Astrocyte of the cerebellum (primary cell): Measurements from ENCODE around the gene SLC17A7.

Source experiments
- DNase-seq: peaks from one replicate; pipeline ENCODE4 v3.0.0-alpha.2; 2011; ENCODE audit warnings: low read depth
- H3K4me3 ChIP-seq: 2 replicates; pipeline ENCODE4 v1.5.1; 2011; ENCODE audit warnings: mild to moderate bottlenecking, low read depth, low read length, moderate library complexity
- CTCF ChIP-seq: IDR thresholded peaks from 2 replicates; pipeline ENCODE4 v1.5.1; 2012; ENCODE audit warnings: low read length, low read depth, moderate library complexity, mild to moderate bottlenecking; ENCODE audit errors: missing control alignments
- in situ Hi-C: cut with HindIII; loops from 2 replicates; pipeline ENCODE4 v1.10.0; 2017; ENCODE audit warnings: low sequenced_read_pairs

The SLC17A7 gene

GRCh38 chr19:49441210-49441959 lies at the start of gene SLC17A7:
SLC17A7 (minus strand) TSS chr19:49441527; CDS start chr19:49441379, 148 bp downstream.
- no peak within 1 kb of the TSS for H3K4me3 ChIP-seq
- in situ Hi-C loops, result no loop called here
- no peak for DNase-seq

GRCh38 chr19:49490287-49491029 lies 49.1 kb upstream of the SLC17A7 start:
- H3K4me3 ChIP-seq, result peak overlapping the region; percentile 97
- in situ Hi-C loops, result no loop called here
- no peak for TF ChIP-seq CTCF
- DNase-seq, result no peak

More at GRCh38 chr19:49441210-49441959, at the start of gene SLC17A7:
- TF ChIP-seq CTCF, result no peak

GRCh38 chr19:49489601-49490167 lies 48.4 kb upstream of the SLC17A7 start:
- no peak for DNase-seq
- in situ Hi-C loops, result no loop called here
- TF ChIP-seq CTCF, result no peak
- H3K4me3 ChIP-seq, result peak overlapping the region; percentile 97

GRCh38 chr19:49488863-49489537 lies 47.7 kb upstream of the SLC17A7 start:
- DNase-seq, result no peak
- in situ Hi-C loops, result no loop called here
- no peak for TF ChIP-seq CTCF
- H3K4me3 ChIP-seq, result peak overlapping the region; percentile 97

DNA sequence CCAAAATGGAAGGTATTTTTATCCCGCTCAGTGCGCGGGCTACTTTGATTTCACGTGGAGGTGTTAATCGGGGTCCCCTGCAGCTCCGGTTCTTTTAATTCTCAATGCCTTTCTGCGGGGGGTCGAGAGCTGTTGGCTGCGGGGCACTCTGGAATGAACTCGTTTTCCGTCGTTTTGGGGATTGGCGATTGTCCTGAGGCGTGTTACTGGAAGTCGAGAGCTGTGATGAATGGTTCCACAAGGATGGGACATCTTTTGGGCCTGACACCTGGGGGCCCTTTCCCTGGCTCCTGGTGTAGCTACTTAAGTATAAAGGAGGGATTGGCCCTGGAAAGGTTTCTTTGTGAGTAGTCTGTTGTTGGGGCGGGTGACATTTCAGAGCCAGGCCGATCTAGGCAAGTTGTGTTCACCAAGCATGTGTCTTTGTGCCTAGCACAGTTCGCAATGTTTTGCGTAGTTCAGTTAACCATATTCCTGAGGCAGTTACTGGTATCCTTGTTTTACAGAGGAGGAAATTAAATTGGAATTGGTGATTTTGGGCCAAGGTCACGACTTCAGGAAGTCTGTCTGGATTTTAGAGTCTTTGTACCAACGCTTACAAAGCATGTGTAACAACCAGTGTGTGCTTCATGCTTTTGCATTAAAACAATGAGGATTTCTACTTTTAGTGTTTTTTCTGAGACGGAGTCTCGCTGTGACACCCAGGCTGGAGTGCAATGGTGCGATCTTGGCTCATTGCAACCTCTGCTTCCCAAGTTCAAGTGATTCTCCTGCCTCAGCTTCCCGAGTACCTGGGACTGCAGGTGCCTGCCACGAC lies 46.9 kb upstream of the SLC17A7 start:
- in situ Hi-C loops, result no loop called here
- no peak for TF ChIP-seq CTCF
- DNase-seq, result no peak
- peak overlapping the region; percentile 97 for H3K4me3 ChIP-seq
